BJ (cell line): ENCODE measurements around the gene LLGL2. TPM values are rescaled to one million over a fixed set of nuclear protein-coding genes. Genes with fewer than 3 reads are reported as not detected.
"Not testable (repeated sequence)": the region's sequence is repeated elsewhere in the genome, so short reads cannot be mapped to it uniquely, and the experiment has no call there.

Experiments
- CTCF ChIA-PET: fragments of 350-600 bp; formaldehyde crosslinking; extraction: SDS; loops from one replicate; lab custom pipeline; 2021; ENCODE audit warnings: antibody characterized with exemption, inconsistent platforms; lab: Yijun Ruan, JAX
- POLR2A ChIA-PET: fragments of 300-600 bp; sonication (Branson Sonifier 250); formaldehyde crosslinking; extraction: SDS; loops from one replicate; lab custom pipeline; 2021; ENCODE audit warnings: antibody characterized with exemption; lab: Charles Lee
- DNase-seq: peaks from one replicate; pipeline ENCODE4 v3.0.0-alpha.2; 2011; ENCODE audit warnings: low read depth
- H3K27me3 ChIP-seq: 2 replicates; pipeline ENCODE4 v1.6.0; 2011; ENCODE audit warnings: low read length; ENCODE audit not compliant: control insufficient read depth, insufficient read depth
- H3K36me3 ChIP-seq: 2 replicates; pipeline ENCODE4 v1.5.1; 2011; ENCODE audit warnings: low read length; ENCODE audit not compliant: control insufficient read depth, insufficient read depth
- H3K4me3 ChIP-seq: 2 replicates; pipeline ENCODE4 v1.5.1; 2011; ENCODE audit warnings: low read depth, mild to moderate bottlenecking, control low read depth, low read length
- polyA plus RNA-seq: library from polyadenylated mRNA; depleted of rRNA; stranded (reverse); fragments of >200 nt; gene quantifications from 2 replicates; pipeline ENCODE4 v1.2.3, GENCODE V29; 2011
- TF ChIP-seq, protein P1 (sequence below): IDR thresholded peaks from 2 replicates; pipeline ENCODE4 v1.5.1; 2011; ENCODE audit warnings: low read depth, mild to moderate bottlenecking, control low read depth, inconsistent platforms, low read length, moderate library complexity; ENCODE audit not compliant: insufficient read depth

Gene LLGL2
- polyA plus RNA-seq, 1 experiment = 1.6 TPM

DNA sequence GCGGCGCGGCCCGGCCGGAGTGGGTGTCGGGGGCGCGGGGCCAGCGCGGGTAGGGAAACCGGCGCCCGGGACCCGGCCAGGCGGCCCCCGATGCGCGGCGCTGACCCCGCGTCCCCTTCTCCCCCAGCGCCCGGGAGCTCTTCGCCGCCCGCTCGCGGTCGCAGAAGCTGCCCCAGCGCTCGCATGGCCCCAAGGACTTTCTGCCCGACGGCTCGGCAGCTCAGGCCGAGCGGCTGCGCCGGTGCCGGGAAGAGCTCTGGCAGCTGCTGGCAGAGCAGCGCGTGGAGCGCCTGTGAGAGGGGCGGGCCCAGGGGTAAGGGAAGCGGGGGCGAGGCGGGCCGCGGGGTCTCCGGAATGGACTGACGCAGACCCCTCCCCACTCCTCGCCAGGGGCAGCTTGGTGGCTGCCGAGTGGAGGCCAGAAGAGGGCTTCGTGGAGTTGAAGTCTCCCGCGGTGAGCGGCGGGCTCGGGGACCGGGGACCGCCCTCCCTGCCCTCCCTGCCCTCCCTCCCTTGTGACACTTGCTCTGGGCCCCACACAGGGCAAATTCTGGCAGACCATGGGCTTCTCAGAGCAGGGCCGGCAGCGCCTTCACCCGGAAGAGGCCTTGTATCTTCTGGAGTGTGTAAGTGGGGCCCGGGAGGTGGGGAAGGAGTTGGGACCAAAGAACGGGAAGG, 8.7 kb upstream of the LLGL2 start:
- no peak for DNase-seq
- CTCF ChIA-PET = interaction anchor here (0.6 to 1.8 kb wide), 24 partner anchors 8 to 249 kb away, joined by 3 to 25 read pairs (median 4); partner anchors contain the start of genes GALK1, LLGL2, MIF4GD and TMEM94

DNA sequence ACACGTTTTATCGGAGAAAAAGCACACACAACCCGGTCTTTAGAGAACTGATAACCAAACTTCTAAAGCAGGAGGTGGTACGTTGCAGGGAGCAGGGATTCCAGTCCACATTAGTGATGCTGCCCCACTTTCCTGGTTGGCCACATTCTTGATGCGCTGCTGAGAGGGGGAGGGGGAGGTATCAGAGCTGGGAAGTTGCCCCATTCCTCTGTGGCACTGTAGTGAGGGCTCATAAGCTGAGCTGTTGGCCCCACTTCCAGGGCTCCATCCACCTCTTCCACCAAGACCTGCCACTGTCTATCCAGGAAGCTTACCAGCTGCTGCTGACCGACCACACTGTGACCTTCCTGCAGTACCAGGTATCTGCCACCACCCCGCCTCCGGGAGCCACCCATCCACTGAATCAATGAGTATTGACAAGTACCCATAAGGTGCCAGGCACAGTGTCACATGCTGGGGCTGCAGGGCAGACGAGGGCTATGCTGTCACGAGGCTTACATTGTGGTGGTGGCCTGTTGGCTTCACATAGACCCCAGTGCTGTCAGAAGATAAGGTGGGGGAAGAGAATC, 8.1 kb upstream of the LLGL2 start:
- peak overlapping the region; percentile 83 for H3K4me3 ChIP-seq
- POLR2A ChIA-PET = no interaction called here

More for the DNA sequence above, 8.7 kb upstream of the LLGL2 start:
- no peaks in the 10 kb centered on the region for H3K27me3 ChIP-seq
- peak overlapping the region; percentile 83 for H3K4me3 ChIP-seq
- peaks cover 1% of the 10 kb centered on the region for H3K36me3 ChIP-seq
- POLR2A ChIA-PET = interaction anchor here (0.6 kb wide), 2 partner anchors 111 to 228 kb away, joined by 3 to 9 read pairs; partner anchors contain the start of genes GRB2 and SLC25A19
- TF ChIP-seq, protein P1, sequence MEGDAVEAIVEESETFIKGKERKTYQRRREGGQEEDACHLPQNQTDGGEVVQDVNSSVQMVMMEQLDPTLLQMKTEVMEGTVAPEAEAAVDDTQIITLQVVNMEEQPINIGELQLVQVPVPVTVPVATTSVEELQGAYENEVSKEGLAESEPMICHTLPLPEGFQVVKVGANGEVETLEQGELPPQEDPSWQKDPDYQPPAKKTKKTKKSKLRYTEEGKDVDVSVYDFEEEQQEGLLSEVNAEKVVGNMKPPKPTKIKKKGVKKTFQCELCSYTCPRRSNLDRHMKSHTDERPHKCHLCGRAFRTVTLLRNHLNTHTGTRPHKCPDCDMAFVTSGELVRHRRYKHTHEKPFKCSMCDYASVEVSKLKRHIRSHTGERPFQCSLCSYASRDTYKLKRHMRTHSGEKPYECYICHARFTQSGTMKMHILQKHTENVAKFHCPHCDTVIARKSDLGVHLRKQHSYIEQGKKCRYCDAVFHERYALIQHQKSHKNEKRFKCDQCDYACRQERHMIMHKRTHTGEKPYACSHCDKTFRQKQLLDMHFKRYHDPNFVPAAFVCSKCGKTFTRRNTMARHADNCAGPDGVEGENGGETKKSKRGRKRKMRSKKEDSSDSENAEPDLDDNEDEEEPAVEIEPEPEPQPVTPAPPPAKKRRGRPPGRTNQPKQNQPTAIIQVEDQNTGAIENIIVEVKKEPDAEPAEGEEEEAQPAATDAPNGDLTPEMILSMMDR = no peak

DNA sequence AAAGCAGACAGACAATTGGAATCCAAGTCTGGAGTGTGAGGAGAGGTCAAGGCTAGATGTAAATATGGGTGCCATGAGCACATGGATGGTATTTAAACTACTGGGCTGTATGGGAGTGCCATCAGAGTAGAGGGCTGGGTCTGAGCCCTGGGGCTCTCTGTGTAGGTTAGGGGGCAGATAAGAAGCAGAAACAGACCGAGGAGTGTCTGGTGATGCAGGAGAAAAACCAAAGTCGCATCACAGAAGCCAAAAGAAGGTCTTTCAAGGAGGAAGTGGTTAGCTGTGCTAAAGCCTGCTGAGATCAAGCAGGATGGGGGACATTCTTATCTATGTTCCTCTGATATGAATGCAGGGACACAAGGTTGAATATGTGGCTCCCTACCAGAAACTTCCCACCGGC, 7.3 kb upstream of the LLGL2 start:
- no peak for DNase-seq
- CTCF ChIA-PET = interaction anchor here (0.6 to 2.1 kb wide), 3 partner anchors 9 to 115 kb away, joined by 3 to 4 read pairs (median 3); partner anchors contain the start of gene SMIM5
- Histone ChIP-seq H3K27me3 (no peaks in the 10 kb centered on the region), H3K4me3 (no peak overlapping the region), H3K36me3 (no peaks in the 10 kb centered on the region; the same call in 1 of the 2 replicates)
- POLR2A ChIA-PET = no interaction called here
- TF ChIP-seq, protein P1 = no peak

More for the DNA sequence above, 8.1 kb upstream of the LLGL2 start:
- TF ChIP-seq, protein P1 = no peak
- DNase-seq = no peak
- CTCF ChIA-PET = interaction anchor here (0.8 to 1.8 kb wide), 7 partner anchors 10 to 94 kb away, joined by 3 to 25 read pairs (median 4); no protein-coding TSS in a partner anchor
- Histone ChIP-seq H3K27me3 (no peaks in the 10 kb centered on the region), H3K36me3 (no peaks in the 10 kb centered on the region; the same call in 1 of the 2 replicates)

DNA sequence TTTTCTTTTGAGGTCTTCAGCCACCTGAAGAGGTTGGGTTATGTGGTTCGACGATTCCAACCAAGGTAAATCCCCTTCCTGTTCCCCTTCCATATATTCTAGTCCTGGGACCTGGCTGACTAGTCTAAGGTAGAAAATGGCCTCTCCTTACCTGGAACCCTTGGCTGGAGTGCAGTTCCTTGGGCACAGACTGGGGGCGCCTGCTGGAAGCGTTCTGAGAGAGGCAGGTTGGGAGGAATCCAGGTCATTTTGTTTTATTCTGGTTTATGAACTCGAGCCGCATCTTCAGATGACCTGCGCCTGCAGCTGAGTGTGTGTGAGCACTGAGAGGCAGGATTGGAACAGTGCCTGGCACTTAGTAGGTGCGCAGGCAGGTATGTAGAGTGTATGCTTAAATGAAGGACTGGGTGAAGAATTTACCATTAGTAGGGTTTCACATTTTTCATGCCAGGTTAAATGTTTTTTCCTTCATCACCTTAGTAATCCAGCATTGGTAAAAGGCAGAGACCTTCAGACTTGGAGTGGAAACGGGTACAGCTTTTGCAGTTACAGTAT, 6.4 kb upstream of the LLGL2 start:
- H3K4me3 ChIP-seq = no peak overlapping the region
- no peak for DNase-seq
- TF ChIP-seq, protein P1 = no peak
- H3K27me3 ChIP-seq = no peaks in the 10 kb centered on the region
- ChIA-PET POLR2A (no interaction called here), CTCF (interaction anchor here (0.6 to 2.1 kb wide), 4 partner anchors 10 to 114 kb away, joined by 3 to 4 read pairs (median 3); partner anchors contain the start of gene SMIM5)
- no peaks in the 10 kb centered on the region; the same call in 1 of the 2 replicates for H3K36me3 ChIP-seq

DNA sequence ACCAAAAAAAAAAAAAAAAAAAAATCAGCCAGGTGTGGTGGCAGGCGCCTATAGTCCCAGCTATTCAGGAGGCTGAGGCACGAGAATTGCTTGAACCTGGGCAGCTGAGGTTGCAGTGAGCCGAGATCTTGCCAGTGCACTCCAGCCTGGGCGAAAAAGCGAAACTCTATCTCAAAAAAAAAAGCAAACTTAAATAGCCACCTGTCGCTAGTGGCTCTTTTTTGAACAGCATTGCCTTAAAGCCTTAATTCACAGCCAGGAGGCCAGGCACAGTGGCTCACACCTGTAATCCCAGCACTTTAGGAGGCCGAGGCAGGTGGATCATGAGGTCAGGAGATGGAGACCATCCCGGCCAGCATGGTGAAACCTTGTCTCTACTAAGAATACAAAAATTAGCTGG, 5.1 kb upstream of the LLGL2 start:
- H3K36me3 ChIP-seq, H3K4me3 ChIP-seq, POLR2A ChIA-PET, H3K27me3 ChIP-seq, DNase-seq: not testable (repeated sequence)
- CTCF ChIA-PET = interaction anchor here (1.0 to 2.1 kb wide), 2 partner anchors 95 to 113 kb away, joined by 3 to 4 read pairs; partner anchors contain the start of gene SMIM5
